Retinal pigment epithelial cell (primary cell): ENCODE results near the gene RERE.

Experiments used
- DNase-seq: peaks from one replicate; pipeline ENCODE4 v3.0.0-alpha.2; 2010; ENCODE audit warnings: low read depth
- H3K4me3 ChIP-seq: 2 replicates; pipeline ENCODE4 v1.5.1; 2011; ENCODE audit warnings: mild to moderate bottlenecking, low read length, control low read depth, moderate library complexity
- TF ChIP-seq, protein P1 (sequence below): conservative IDR thresholded peaks from 2 replicates; pipeline ENCODE4 v1.5.1; 2011; ENCODE audit warnings: low read depth, low read length, control low read depth, inconsistent platforms

RERE gene

DNA sequence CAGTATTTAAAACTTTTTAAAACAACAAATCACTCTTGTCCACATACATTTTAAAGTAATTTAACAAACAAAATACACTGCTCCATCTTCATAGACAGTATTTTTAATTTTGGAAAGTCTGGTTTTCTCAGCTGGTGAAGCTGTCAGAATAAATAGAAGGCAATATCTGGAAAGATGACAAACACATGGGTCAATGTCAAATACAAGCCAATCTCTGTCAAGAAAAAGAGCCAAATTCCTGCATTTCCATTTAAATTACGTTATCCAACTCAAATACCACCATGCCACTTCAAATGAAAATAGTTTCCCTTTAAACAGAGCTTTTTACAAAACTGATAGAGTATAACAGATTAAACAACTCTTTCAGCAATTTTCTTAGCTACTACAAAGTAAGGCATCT is 176.5 kb downstream of the RERE start:
- no peak for DNase-seq
- TF ChIP-seq, protein P1, sequence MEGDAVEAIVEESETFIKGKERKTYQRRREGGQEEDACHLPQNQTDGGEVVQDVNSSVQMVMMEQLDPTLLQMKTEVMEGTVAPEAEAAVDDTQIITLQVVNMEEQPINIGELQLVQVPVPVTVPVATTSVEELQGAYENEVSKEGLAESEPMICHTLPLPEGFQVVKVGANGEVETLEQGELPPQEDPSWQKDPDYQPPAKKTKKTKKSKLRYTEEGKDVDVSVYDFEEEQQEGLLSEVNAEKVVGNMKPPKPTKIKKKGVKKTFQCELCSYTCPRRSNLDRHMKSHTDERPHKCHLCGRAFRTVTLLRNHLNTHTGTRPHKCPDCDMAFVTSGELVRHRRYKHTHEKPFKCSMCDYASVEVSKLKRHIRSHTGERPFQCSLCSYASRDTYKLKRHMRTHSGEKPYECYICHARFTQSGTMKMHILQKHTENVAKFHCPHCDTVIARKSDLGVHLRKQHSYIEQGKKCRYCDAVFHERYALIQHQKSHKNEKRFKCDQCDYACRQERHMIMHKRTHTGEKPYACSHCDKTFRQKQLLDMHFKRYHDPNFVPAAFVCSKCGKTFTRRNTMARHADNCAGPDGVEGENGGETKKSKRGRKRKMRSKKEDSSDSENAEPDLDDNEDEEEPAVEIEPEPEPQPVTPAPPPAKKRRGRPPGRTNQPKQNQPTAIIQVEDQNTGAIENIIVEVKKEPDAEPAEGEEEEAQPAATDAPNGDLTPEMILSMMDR: no peak
- H3K4me3 ChIP-seq: no peak overlapping the region

DNA sequence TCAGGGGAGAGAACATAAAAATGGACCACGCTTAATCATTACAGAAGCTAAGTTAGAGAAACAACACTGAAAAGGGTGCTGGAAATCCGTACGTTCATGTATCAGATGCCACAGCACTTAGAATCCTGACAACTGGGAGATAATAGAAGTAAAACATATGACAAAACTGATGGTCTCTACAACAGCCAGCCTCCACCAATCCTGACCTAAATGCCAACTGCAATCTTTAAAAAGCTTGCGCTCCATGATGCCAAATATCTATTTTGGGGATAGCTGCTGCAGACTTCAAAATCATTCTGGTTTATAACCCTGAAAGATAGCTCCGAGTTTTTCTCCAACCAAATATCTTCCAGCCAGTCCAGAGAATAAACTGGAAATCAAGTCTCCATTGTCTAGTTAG is 178.3 kb downstream of the RERE start:
- TF ChIP-seq, protein P1: no peak
- no peak for DNase-seq
- no peak overlapping the region for H3K4me3 ChIP-seq

GRCh38 chr1:8633741-8634501 is 183.5 kb downstream of the RERE start:
- TF ChIP-seq, protein P1: no peak
- DNase-seq: no peak

DNA sequence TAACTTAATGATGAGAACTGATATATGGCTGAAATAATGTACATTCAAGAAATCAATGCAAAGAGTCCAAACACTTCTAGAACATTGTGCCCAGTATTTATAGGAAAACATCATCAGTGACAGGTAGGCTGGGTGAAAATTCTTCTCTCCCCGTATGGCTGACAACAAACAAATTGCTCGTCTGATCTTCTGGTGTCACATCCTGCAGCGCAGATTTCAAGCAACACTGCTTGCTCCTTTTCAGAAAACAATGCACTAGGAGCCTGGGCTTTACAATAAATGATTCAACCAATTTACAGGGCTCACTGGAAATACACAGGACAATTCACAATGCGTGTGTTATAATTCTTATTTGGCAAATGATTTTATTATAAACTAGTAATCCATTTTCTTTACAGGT is 185.3 kb downstream of the RERE start:
- TF ChIP-seq, protein P1: no peak
- no peak overlapping the region for H3K4me3 ChIP-seq
- DNase-seq: no peak

More at GRCh38 chr1:8633741-8634501, 183.5 kb downstream of the RERE start:
- H3K4me3 ChIP-seq: no peak overlapping the region

GRCh38 chr1:8631163-8631562 is 186.3 kb downstream of the RERE start:
- no peak overlapping the region for H3K4me3 ChIP-seq
- DNase-seq: no peak
- TF ChIP-seq, protein P1: no peak

- H3K4me3 ChIP-seq: no peak overlapping the region
- no peak for DNase-seq
- TF ChIP-seq, protein P1: no peak
Measured at GRCh38 chr1:8629241-8630091, 188.0 kb downstream of the RERE start.
